GM18508 (cell line): ENCODE data around the gene HSD17B8.
A peak's percentile ranks its signal among the peaks of the same experiment; 100 is the strongest.

Experiments
- ATAC-seq: cut with Tn5 transposase; IDR thresholded peaks from one replicate; pipeline ENCODE4 v1.9.1; 2021; ENCODE audit warnings: moderate number of reproducible peaks; ENCODE audit not compliant: insufficient read depth, unreplicated experiment

Gene HSD17B8

GRCh38 chr6:33235221-33235634 is 30.8 kb downstream of the HSD17B8 start:
- ATAC-seq: no peak

- ATAC-seq: no peak
Observed at GRCh38 chr6:33236328-33236727, 31.9 kb downstream of the HSD17B8 start.

GRCh38 chr6:33236852-33237251 is 32.4 kb downstream of the HSD17B8 start:
- no peak for ATAC-seq

- no peak for ATAC-seq
Observed at GRCh38 chr6:33237741-33238140, 33.3 kb downstream of the HSD17B8 start.

- no peak for ATAC-seq
Observed at GRCh38 chr6:33241968-33242367, 37.5 kb downstream of the HSD17B8 start.

- ATAC-seq: no peak
Observed at GRCh38 chr6:33243476-33243875, 39.0 kb downstream of the HSD17B8 start.

GRCh38 chr6:33247977-33248642 is 43.7 kb downstream of the HSD17B8 start:
- no peak for ATAC-seq

GRCh38 chr6:33248643-33248931 is 44.1 kb downstream of the HSD17B8 start:
- no peak for ATAC-seq

- peak; percentile 71 for ATAC-seq
Observed at GRCh38 chr6:33248932-33249731, 44.7 kb downstream of the HSD17B8 start.

GRCh38 chr6:33249732-33250630 is 45.5 kb downstream of the HSD17B8 start:
- no peak for ATAC-seq

GRCh38 chr6:33250731-33251130 is 46.3 kb downstream of the HSD17B8 start:
- no peak for ATAC-seq

- no peak for ATAC-seq
Observed at GRCh38 chr6:33251395-33252012, 47.0 kb downstream of the HSD17B8 start.

GRCh38 chr6:33252759-33253158 is 48.3 kb downstream of the HSD17B8 start:
- ATAC-seq: no peak

GRCh38 chr6:33254591-33254990 is 50.1 kb downstream of the HSD17B8 start:
- no peak for ATAC-seq
